Putamen (tissue), 1 donor: ENCODE results near the gene VCP.

ENCODE experiments used
- DNase-seq: peaks from one replicate; pipeline ENCODE4 v3.0.0-alpha.2; 2016; ENCODE audit warnings: low spot score

The VCP gene

DNA sequence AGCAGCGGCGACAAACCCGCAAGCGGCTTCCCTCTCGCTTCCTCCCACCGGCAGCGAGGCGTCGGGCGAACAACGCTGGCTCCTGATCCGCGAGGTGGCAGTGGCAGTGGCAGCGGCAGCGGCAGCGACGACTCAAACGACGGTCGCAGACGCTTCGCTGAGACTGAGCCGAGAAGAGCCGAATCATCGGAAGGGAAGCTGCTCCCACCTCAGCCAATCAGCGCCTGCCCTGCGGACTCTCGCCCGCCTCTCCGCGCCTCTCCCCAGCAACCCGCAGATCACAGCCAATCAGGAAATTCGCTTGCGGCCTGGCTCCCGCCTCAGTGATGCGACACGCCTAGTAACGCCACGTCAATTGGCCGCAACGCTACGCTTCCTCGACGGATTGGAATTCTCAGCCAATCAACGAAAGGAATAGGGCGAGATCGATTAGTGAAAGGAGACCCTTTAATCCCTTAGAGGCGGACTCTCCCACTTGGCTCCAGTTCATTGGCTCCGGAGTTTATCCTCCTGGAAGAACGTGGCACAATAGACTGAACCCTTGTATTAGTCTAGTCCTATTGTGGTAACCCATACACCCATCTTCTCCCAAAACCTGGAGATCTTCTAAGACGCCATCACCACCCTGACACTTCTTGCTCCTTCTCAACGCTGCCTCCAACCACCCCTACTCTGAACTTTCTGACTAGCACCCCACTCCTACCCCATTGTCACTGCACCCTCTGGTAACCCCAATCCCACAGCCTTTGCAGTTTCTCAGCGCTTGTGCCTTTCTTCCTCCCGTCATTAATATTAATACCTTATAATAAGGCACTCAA, at the start of gene VCP:
Gene VCP (minus strand): TSS at position 165 of the 818 bp plus-strand sequence. CDS start 272 bp downstream, outside the sequence.
- peak; percentile 99 for DNase-seq

DNA sequence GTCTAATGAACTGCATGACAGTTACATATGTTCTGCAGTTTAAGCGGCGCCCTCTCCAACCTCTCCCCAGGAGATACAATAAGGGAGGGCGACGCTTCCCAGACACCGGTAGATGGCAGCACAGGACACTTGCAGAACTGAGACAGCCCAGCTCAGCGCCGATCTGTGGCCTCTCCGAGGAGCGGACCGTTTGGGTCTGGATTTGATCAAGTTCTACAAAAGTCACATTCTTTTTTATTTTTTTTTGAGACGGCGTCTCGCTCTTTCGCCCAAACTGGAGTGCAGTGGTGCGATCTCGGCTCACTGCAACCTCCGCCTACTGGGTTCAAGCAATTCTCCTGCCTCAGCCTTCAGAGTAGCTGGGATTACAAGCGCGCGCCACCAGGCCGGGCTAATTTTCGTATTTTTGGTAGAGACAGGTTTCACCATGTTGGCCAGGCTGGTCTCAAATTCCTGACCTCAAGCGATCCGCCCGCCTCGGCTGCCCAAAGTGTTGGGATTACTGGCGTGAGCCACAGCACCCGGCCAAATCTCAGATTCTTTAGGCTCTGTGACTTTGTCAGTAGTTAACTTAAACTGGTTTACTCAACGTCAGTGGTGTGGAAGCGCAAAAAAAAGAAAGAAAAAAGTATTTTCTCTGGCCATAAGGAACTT, 44.6 kb upstream of the VCP start:
- DNase-seq = peak; percentile 93

DNA sequence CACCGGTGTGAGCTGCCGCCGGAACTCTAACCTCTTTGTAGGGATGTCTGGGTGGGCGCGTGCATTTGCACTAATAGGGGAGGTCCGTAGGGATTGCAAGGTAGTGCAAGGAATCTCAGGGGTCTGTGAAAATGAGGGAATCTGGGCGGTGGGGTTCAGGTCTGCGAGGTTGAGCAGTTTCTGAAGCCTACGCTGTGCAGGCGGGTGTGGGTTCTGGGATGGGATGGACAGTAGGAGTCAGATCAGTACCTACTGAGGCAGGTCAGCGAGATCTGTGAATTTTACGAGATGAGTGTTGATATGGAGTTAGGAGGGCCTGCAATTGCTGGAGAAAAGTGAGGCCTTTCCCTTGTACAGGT, 44.1 kb upstream of the VCP start:
- no peak for DNase-seq

DNA sequence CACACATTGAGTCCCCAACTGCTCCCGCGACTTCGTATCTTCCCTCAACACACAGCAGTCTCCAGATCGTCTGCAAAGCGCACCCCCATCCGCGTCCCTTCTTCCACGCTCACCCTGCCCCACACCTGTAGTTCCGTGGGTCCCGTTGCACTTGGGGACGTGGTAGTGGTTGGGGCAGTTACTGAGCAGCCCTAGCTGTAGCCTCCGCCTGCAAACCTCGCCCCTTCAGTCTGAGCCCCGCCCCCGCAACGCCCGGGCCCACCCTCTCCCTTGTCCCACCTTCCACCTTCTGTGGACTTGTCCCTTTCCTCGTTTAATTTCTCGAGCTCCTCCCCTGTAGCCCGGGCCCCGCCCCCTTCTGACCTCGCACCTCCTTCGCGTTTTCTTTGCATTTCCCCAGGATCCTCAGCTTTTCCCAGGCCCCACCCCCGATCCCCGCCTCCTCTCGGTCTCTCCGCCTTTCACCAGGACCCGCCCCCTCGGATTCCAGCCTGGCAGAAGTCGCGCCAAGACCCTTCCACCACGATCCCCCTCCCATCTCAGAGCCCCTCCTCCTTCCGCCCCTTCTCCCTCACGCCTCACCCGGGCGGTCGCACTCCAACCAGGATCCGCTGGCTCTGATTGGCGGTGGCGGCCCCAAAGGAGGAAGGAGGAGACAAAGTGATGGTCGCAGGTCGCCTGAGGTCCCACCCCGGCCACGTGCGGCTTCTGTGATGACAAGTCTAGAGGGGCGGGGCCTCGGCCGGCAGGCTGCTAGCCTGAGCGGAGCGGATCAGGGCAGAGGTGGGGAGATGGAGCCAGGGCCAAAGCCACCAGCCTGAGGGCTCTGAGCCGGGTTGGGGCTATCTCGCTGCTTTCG, 43.5 kb upstream of the VCP start, which contains the start of gene ATOSB:
Gene ATOSB (minus strand): TSS at position 183 of the 859 bp plus-strand sequence. CDS start 7,588 bp downstream, outside the sequence.
- DNase-seq = peak; percentile 86

DNA sequence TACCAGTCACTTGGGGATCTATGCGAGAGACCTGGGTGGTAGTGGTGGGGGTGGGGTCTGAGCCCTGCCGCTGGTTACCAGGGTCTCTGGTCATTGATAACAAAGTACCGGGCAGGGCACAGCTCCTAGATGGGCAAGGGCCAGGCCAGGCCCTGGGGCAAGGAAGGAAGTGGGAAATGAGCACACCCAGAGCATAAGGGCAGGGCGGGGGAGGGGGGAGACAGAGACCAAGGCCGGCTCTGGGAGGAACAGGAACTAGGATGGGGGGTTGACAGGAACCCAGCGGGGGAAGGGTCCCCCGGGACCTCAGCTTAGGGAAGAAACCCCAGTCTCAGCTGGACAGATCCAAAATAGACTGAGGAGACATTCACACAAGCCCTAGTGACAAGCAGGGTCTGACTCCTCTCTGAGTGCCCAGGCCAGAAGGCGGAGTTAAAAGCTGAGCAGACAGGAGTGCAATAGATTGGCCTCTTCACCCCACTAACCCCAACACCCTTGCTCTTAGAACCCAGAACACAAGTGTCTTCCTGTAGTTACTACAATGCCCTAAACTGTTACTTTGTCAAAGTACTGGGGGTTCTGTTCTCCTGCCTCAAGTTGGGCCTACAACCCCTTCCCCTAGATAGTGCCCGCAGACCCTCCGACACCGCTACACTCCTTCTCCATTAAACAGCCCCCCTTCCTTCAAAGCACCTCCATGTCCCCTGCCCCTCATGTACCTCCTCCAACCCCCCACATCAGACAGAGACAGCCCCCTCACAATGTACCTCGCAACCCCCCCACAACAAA, 42.6 kb upstream of the VCP start:
- peak; percentile 31 for DNase-seq

DNA sequence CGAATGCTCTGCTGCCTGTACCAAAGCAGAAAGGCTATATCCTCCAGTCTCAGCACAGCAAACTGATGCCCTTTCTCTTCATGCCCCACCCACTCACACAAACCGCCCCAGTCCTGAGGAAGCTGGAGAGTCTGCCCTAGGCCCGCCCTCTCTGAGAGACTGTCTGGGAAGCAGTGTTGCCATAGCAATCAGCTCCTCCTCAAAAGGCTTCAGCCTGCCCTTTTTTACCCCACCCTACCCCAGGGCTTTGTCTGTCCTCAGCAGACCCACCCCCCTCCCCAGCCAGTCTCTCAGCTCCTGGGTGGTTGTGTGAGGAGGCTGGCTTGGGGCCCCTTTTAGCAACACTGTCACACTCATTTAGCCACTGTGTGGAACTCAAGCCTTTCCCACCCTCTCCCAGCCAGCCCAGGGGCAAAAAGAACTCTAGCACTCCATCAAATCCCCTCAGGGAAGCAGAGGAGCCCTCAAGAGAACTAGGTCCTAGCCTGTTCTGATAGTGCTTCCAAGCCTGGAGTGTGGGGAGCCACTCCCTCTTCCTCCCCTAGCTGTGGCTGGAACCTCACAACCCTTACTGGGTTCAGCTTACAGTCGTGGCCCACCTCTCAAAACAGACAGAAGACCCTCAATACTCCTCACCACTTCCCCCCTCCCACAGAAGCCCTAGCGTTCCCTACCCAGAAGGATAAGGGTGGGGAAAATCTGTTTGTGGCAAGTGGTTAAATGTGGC, 41.9 kb upstream of the VCP start:
- peak; percentile 64 for DNase-seq

DNA sequence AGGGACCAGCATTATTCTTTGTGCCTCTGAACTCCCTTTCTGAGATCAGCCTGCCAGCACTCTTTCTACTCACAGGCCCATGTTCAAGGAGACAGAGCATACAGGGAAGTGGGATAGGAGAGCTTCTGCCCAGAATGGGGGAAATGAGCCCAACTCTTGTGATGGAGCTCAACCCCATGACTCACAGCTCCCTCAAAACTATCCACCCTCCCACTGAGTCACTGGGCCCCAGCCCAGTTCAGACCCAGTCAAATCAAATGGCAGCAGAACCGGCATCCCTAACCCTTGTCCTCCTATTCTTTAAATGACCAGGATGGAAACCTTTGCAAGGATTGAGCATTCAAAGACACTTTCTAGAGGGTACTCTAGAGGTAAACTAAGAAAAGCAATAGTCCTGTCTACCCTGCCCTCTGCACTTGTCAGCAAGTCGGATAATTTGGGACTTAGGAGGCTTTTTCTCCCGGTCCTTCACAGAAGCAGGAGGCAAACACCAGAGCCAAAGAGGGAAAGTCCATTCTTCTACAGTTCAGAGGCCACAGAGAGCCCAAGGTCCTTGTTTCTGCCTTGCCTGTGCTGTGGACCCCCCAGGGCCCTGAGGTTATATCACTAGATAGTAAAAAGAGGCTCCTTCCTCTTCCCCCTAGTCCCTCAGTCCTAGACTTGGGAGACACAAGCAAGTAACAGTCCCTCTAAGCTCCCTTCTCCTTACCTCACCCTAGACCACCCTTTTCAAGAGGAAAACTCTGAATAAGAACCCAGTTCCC, 40.0 kb upstream of the VCP start:
- DNase-seq = no peak

DNA sequence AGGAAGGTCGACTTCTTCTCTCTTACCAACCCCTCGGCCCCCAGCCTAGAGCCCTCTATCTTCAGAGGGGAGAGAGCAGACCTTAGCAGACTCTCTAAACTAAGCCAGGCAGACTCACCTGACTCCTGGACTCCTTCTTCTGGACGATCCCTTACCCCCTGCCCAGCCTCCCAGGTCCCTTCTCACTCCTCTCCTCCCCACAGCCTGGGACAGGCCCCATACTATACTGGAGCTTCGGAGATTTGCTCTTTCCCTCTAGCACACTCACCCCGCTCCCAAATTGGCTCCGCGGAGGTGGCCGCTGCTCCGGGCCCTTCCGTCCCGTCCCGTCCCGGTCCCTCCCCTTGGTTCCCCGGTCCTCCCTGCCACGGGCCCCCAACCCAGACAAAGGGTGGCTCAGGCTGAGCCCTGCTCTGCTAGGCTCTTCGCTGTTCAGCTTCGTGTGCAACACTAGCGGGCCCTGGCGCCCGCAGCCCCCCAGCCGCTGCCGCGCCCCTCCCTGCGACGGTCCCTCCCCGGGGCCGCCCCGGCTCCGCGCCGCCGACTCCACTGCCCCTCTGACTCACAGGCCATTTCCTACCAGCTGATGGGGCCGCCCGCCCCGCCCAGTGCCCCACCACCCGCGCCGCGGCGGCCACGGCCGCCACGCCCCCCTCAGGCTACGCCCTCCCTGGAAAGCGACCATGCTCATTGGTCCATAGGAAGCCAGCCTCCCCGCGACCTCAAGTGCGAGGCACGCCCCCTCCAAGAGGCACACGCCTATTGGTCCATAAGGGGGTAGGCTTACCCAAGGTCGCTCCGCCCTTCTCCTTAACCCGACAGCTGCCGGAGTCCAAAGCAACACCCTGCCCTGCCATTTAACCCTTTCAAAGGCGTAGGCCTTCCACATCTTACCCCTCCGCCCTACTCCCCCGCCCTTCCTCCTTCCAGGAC, 38.8 kb upstream of the VCP start:
- peak; percentile 99 for DNase-seq

DNA sequence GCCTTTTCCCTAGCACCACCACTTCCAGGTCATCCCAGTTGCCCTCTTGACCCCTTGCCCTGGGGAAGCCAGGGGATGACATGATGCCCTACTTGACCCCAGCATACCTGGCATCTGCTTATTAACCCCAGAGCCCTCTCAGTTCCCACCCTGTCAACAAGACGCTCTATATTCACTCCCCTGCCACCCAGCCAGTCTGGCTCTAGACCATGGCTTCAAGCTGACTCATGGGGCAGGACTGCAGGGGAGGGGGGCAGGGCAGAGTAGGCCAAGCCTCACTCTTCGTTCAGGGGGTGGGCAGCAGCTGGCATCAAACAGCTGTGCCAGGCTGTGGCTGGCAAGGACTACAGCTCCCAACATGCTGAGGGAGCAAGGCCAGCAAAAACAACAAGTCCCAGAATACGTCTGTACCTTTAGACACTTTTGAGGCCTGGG, 37.9 kb upstream of the VCP start:
- DNase-seq = peak; percentile 68

DNA sequence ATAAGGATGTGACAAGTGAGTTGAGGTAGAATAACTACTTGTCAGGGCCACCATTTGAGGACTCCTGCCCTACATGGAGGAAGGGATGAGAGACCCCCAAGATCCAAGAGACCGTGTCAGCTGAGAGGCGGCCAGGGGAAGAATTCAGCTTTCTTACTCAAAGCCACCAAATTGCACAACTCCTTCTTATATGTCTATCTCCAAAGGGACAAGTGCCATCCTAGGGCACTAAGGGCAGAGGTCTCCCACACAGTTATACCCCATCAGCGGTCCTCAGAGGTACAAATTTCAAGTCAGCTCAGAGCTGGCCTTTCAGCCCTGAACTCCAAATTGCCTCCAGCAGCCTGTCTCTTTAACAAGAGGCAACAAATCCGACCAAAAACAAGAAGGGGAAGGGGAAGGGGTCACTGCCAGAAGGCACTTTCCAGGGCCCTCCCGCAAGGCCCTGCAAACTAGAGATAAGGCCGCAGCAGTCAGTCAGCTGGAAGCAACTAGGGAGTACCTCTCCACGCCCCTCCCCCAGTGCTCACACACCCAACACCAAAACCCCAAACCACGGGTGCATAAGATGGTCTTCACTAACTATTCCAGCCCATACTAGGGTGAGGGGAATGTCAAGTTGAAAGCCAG, 36.6 kb upstream of the VCP start:
- no peak for DNase-seq

DNA sequence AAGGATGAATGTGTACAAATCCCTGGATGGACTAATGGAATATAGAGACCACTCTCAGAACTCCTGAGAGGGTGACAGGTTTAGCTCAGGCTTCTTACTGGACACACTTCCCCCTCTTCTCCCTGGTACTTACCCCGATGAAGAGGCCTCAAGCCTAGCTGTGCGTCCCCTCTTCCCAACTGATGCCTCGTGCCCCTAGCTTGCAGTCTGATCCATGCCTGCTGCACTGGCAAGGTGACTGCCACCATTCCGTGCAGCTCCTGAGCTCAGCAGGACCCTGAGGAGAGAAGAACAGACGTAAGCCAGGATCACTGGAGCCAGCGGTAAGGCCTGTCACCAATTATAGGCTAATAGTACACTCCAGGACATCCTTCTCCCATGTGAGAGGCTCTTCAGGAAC, 36.0 kb upstream of the VCP start:
- DNase-seq = no peak

DNA sequence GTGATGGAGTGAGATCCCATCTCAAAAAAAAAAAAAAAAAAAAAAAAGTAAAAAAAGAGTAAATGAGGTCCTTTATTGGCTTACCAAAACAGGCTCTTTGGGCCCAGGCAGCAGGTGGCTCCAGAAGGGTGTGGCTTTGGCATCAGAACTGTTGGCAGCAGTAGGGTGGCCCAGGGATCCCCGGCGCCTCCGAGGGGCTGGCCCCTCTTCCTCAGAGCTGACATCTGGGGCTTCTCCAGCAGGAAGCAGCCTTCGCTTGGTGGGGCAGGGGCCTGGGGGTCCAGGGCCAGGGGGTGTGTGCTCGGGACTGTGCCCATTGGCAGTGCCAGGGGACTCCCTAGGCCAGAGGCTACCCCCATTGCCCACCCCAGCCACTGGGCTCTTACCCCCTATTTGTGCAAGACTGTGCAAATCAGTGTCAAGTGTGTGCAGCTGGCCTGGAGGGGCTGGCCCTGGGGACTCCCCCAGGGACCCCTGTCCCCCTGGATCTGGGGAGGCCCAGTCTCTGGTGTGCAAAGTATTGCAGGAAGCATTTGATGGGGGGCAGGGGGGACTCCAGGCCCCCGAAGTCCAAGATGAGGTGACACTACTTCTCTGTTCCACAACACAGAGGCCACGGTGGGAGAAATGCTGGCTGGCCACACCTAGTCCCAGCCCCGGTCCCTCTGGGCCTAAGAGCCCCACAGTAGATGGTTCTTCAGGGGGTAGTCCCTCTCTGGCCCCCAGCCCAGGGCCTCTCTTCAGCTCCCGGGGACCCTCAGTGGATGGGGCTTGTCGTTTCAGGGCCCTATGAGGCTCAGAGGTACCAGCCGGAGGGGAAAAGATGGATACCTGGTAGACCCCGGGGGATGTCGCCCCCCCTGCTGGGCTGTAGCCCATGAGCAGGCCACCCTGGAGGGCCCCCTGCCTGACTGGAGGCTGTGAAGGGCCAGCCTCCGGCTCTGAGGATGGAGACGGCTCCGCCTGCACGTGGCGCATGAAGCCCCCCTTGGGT, 35.2 kb upstream of the VCP start:
- DNase-seq = no peak

DNA sequence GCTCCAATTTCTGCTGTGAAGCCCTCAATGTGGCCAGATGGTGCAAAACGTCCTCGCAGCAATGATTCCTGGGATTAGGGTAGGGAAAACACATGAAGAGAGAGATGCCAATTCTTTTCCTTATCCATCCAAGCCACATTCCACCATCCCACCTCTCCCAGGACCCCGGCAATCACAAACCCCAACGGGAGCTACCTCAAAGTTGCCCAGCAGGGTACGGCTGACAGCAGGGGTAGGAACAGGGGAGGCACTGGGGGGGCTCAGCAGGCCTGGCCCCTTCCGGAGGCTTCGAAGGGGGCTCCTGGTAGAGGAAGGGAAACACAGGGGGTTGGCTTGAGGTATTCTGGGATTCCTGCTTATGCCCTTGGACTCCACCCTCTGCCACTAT, 33.9 kb upstream of the VCP start:
- no peak for DNase-seq

DNA sequence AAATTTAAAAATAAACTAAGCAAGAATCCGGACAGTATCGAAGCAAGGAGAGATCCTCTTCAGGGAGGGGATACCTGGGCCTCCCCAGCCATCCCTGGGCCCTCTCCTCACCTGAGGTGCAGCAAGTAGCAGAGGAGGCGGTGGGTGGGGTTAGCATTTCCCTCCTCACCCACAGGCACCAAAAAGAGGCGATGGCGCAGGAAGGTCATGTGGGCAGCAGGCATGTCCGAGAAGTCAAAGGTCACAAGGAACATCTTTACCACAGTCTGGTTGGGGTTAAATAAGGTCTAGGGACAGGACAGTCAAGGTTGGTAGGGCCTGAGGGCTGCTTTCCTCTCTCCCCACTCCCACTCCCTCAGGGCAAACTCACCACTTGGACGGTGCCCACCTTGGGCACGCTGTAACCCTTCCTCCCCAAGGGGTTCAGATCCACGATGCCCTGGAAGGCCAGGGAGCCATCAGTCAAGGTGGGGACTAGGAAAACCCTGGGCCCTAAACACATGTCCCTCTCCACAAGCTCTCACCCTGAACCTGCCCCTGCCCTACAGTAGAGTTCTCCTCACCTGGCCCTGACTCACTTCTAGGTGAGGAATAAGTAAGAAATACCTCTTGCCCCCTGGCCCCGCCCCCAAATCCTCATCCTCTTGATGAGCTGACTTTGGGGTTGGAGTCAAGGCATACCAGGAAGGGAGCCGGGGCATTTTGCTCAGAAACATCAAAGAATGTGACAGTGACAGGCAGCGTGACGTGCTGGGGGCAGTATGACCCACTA, 33.3 kb upstream of the VCP start:
- DNase-seq = no peak

DNA sequence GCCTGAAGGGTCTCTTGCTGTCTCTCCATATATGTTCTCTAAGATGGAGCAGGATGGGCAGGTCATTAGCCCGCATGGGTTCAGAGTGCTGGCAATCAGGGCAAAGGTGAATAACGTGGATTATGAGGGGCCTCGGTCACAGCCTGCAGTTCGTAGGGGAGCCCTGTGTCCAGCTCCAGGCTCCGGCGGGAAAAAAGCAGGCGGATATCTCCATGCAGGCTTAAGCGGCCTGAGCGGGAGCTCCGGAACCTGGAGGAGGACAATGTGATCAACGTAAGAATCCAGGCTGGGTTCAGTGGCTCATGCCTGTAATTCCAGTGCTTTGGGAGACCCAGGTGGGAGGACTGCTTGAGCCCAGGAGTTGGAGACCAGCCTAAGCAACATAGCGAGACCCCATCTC, 32.7 kb upstream of the VCP start:
- DNase-seq = no peak

DNA sequence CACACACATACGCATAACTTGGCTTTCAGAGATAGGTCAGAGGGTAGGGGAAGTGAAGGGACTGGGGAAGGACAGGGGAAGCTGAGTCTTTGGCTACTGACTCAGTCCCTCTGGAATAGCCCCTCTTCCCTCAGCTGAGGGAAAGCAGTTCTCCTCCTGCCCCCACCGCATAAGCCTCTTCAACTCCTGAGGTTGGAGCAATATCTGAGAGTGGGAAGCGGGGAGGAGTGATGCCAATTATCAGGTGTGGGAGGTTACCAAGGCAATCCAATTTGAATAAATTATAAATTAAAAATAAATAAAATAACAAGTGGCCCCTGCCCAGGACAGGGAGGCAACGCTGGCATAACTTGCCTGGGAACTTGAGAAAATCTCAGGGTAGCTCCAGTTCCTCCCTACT, 32.2 kb upstream of the VCP start:
- DNase-seq = peak; percentile 47
